Measurements from ENCODE around the gene LELP1. TPM values are rescaled to one million over a fixed set of nuclear protein-coding genes. Genes with fewer than 3 reads are reported as not detected.

Gene LELP1
- total RNA-seq, 2 experiments from 2014 or later = not detected

GRCh38 chr1:153217212-153217611 lies 14.0 kb downstream of the LELP1 start, which contains the start of gene PRR9:
Gene PRR9, plus strand, starts transcription at chr1:153217584. Its CDS starts 561 bp downstream, at chr1:153218145.
- intact Hi-C loops (cut with micrococcal nuclease; ENCODE audit: unreplicated experiment) = no loop called here
- no TSS peak for BruUV-seq (replicated peaks)
- ChIA-PET POLR2A (no interaction called here), CTCF (ENCODE audit: unreplicated experiment) (no interaction called here)
- H3K36me3 ChIP-seq (ENCODE audit: insufficient read depth, low read length) = no peaks in the 10 kb centered on the region
- no peaks in the 10 kb centered on the region for H3K79me2 ChIP-seq (ENCODE audit: insufficient read depth, low read depth, low read length)
- H2AFZ ChIP-seq (ENCODE audit: low read length) = no peak within 1 kb of the TSS
- H3K27ac ChIP-seq (ENCODE audit: low read depth, low read length, poor library complexity, severe bottlenecking) = no peak within 1 kb of the TSS
- H3K4me2 ChIP-seq (ENCODE audit: low read length) = no peak within 1 kb of the TSS
- H3K9me3 ChIP-seq (ENCODE audit: low read length) = no peaks in the 10 kb centered on the region
- no peaks in the 10 kb centered on the region for H3K9me2 ChIP-seq (ENCODE audit: insufficient read depth, low read length)
- no peak for DNase-seq (ENCODE audit: low spot score)
- TF ChIP-seq CTCF (conservative IDR thresholded peaks at IDR 0.05; ENCODE audit: low read length) (no peak), EZH2phosphoT487 (IDR thresholded peaks at IDR 0.05; ENCODE audit: borderline replicate concordance, low read depth, low read length) (no peak)
- H4K20me1 ChIP-seq (ENCODE audit: insufficient read depth, low read length) = no peaks in the 10 kb centered on the region
- no peaks in the 10 kb centered on the region for H3K4me1 ChIP-seq (ENCODE audit: insufficient read depth, low read length, poor library complexity, severe bottlenecking)
- H3K4me3 ChIP-seq (ENCODE audit: low read depth, low read length, poor library complexity, severe bottlenecking) = no peak within 1 kb of the TSS

GRCh38 chr1:153217744-153218416 lies 14.7 kb downstream of the LELP1 start:
- no peaks in the 10 kb centered on the region for H3K79me2 ChIP-seq (ENCODE audit: insufficient read depth, low read depth, low read length)
- H3K36me3 ChIP-seq (ENCODE audit: insufficient read depth, low read length) = no peaks in the 10 kb centered on the region
- no peaks in the 10 kb centered on the region for H4K20me1 ChIP-seq (ENCODE audit: insufficient read depth, low read length)
- intact Hi-C loops (cut with micrococcal nuclease; ENCODE audit: unreplicated experiment) = no loop called here
- no peak overlapping the region for H3K27ac ChIP-seq (ENCODE audit: low read depth, low read length, poor library complexity, severe bottlenecking)
- no peaks in the 10 kb centered on the region for H3K4me1 ChIP-seq (ENCODE audit: insufficient read depth, low read length, poor library complexity, severe bottlenecking)
- ChIA-PET POLR2A (no interaction called here), CTCF (ENCODE audit: unreplicated experiment) (no interaction called here)
- no peaks in the 10 kb centered on the region for H3K9me3 ChIP-seq (ENCODE audit: low read length)
- BruUV-seq (replicated peaks) = no TSS peak
- H3K4me2 ChIP-seq (ENCODE audit: low read length) = no peak overlapping the region
- no peaks in the 10 kb centered on the region for H3K9me2 ChIP-seq (ENCODE audit: insufficient read depth, low read length)
- TF ChIP-seq EZH2phosphoT487 (IDR thresholded peaks at IDR 0.05; ENCODE audit: borderline replicate concordance, low read depth, low read length) (no peak), CTCF (conservative IDR thresholded peaks at IDR 0.05; ENCODE audit: low read length) (no peak)
- H3K4me3 ChIP-seq (ENCODE audit: low read depth, low read length, poor library complexity, severe bottlenecking) = no peak overlapping the region
- H2AFZ ChIP-seq (ENCODE audit: low read length) = no peak overlapping the region
- DNase-seq (ENCODE audit: low spot score) = no peak

GRCh38 chr1:153220606-153221303 lies 17.5 kb downstream of the LELP1 start:
- Histone ChIP-seq H4K20me1 (ENCODE audit: insufficient read depth, low read length) (no peaks in the 10 kb centered on the region), H3K9me2 (ENCODE audit: insufficient read depth, low read length) (no peaks in the 10 kb centered on the region), H3K4me1 (ENCODE audit: insufficient read depth, low read length, poor library complexity, severe bottlenecking) (no peaks in the 10 kb centered on the region), H3K27ac (ENCODE audit: low read depth, low read length, poor library complexity, severe bottlenecking) (no peak overlapping the region), H3K36me3 (ENCODE audit: insufficient read depth, low read length) (no peaks in the 10 kb centered on the region), H3K4me2 (ENCODE audit: low read length) (no peak overlapping the region), H3K9me3 (ENCODE audit: low read length) (no peaks in the 10 kb centered on the region), H3K79me2 (ENCODE audit: insufficient read depth, low read depth, low read length) (no peaks in the 10 kb centered on the region), H3K4me3 (ENCODE audit: low read depth, low read length, poor library complexity, severe bottlenecking) (no peak overlapping the region), H2AFZ (ENCODE audit: low read length) (no peak overlapping the region)
- intact Hi-C loops (cut with micrococcal nuclease; ENCODE audit: unreplicated experiment) = no loop called here
- BruUV-seq (replicated peaks) = no TSS peak
- DNase-seq (ENCODE audit: low spot score) = no peak
- ChIA-PET POLR2A (no interaction called here), CTCF (ENCODE audit: unreplicated experiment) (interaction anchor here (1.0 kb wide), 1 partner anchor 9 kb away, joined by 3 read pairs; no protein-coding TSS in a partner anchor)
- TF ChIP-seq CTCF (conservative IDR thresholded peaks at IDR 0.05; ENCODE audit: low read length) = no peak
- TF ChIP-seq EZH2phosphoT487 (IDR thresholded peaks at IDR 0.05; ENCODE audit: borderline replicate concordance, low read depth, low read length) = no peak

Data from OCI-LY7 (cell line).